Activated T-helper 2 cell treated with anti-CD3 and anti-CD28 coated beads, Interferon-gamma antibody, Interleukin-2, Interleukin-4, amounts not matched to agents 10 μg/mL and 5 μg/mL and 100 μg/mL, durations not matched to agents 14 hours and 24 hours and 36 hours (primary cell): Measurements from ENCODE around the gene PCDHA1. TPM values are rescaled to one million over a fixed set of nuclear protein-coding genes. Genes with fewer than 3 reads are reported as not detected.
"Not testable (repeated sequence)": the region's sequence is repeated elsewhere in the genome, so short reads cannot be mapped to it uniquely, and the experiment has no call there.

Experiments used
- DNase-seq: peaks from one replicate; pipeline ENCODE4 v3.0.0; 2021; ENCODE audit warnings: low spot score
- H3K27ac Mint-ChIP-seq: one replicate; pipeline ENCODE4 v1.8.0; 2021; ENCODE audit warnings: mixed read lengths
- H3K27me3 Mint-ChIP-seq: one replicate; pipeline ENCODE4 v1.8.0; 2021; ENCODE audit warnings: low read depth, mixed read lengths
- H3K36me3 Mint-ChIP-seq: one replicate; pipeline ENCODE4 v1.8.0; 2021; ENCODE audit warnings: low read depth, mixed read lengths
- H3K4me1 Mint-ChIP-seq: one replicate; pipeline ENCODE4 v1.8.0; 2021; ENCODE audit warnings: low read depth, mixed read lengths
- H3K4me3 Mint-ChIP-seq: one replicate; pipeline ENCODE4 v1.8.0; 2021; ENCODE audit warnings: low read depth, mild to moderate bottlenecking, moderate library complexity, mixed read lengths
- H3K9me3 Mint-ChIP-seq: one replicate; pipeline ENCODE4 v1.8.0; 2021; ENCODE audit warnings: mixed read lengths
- intact Hi-C: fragments of 100-400 bp; cut with micrococcal nuclease; formaldehyde crosslinking; loops from one replicate; pipeline ENCODE4 v1.15.1; 2023
- total RNA-seq: library from RNA; stranded (reverse); gene quantifications from 2 replicates; pipeline ENCODE4 v1.2.3, GENCODE V29; 2022

PCDHA1 gene
- total RNA-seq, 1 donor from 2014 or later, result not detected

- H3K27ac Mint-ChIP-seq, H3K4me3 Mint-ChIP-seq, H3K36me3 Mint-ChIP-seq, H3K27me3 Mint-ChIP-seq, DNase-seq, H3K4me1 Mint-ChIP-seq, intact Hi-C loops: not testable (repeated sequence)
- peaks cover 26% of the 10 kb centered on the region for H3K9me3 Mint-ChIP-seq
Observed at GRCh38 chr5:140822969-140823368, 37.0 kb downstream of the PCDHA1 start.

DNA sequence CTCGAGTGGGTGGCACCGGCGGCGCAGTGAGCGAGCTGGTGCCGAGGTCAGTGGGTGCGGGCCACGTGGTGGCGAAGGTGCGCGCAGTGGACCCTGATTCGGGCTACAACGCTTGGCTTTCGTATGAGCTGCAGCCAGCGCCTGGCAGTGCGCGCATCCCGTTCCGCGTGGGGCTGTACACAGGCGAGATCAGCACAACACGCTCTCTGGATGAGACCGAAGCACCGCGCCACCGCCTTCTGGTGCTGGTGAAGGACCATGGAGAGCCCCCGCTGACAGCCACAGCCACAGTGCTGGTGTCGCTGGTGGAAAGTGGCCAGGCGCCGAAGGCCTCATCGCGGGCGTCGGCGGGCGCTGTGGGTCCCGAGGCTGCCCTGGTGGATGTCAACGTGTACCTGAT is 37.5 kb downstream of the PCDHA1 start:
- intact Hi-C loops, result no loop called here
- Mint-ChIP-seq H3K9me3 (peaks cover 30% of the 10 kb centered on the region), H3K4me3 (no peak overlapping the region), H3K36me3 (no peaks in the 10 kb centered on the region), H3K27ac (no peak overlapping the region), H3K27me3 (no peaks in the 10 kb centered on the region), H3K4me1 (no peaks in the 10 kb centered on the region)
- no peak for DNase-seq

DNA sequence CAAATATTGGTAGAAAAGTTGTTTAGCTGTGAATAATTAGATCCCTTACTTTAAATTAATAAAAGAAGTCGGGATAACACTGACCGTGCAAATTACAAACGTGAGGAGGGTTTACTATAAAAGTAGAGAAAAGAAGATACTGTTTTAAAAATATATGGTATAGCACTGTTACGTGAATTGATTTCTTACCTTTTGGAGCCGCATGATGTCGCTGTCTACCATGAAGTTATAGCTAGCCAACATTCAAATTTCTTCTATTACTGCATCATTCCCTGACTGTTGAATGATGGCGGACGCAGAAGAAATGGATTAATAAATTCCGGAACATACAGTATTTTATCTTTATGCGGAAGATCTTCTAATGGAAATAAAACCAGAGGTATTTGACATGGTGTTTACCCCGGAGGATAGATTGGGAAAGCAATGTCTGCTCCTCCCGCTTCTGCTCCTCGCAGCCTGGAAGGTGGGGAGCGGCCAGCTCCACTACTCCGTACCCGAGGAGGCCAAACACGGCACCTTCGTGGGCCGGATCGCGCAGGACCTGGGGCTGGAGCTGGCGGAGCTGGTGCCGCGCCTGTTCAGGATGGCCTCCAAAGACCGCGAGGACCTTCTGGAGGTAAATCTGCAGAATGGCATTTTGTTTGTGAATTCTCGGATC is 41.9 kb downstream of the PCDHA1 start, which contains the start of gene PCDHA6:
TSS of gene PCDHA6 (plus strand) at position 257 of the 658 bp plus-strand sequence. CDS start at position 389, 132 bp downstream.
- H3K27me3 Mint-ChIP-seq, result no peaks in the 10 kb centered on the region
- H3K27ac Mint-ChIP-seq, result no peak within 1 kb of the TSS
- intact Hi-C loops, result no loop called here
- H3K9me3 Mint-ChIP-seq, result peaks cover 38% of the 10 kb centered on the region
- H3K4me1 Mint-ChIP-seq, result no peaks in the 10 kb centered on the region
- no peaks in the 10 kb centered on the region for H3K36me3 Mint-ChIP-seq
- no peak within 1 kb of the TSS for H3K4me3 Mint-ChIP-seq
- no peak for DNase-seq

DNA sequence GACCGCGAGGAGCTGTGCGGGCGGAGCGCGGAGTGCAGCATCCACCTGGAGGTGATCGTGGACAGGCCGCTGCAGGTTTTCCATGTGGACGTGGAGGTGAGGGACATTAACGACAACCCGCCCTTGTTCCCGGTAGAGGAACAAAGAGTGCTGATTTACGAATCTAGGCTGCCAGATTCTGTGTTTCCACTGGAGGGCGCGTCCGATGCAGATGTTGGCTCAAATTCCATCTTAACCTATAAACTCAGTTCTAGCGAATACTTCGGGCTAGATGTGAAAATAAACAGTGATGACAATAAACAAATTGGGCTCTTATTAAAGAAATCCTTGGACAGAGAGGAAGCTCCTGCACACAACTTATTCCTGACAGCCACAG is 42.4 kb downstream of the PCDHA1 start:
- no peak for DNase-seq
- no peaks in the 10 kb centered on the region for H3K36me3 Mint-ChIP-seq
- no peaks in the 10 kb centered on the region for H3K4me1 Mint-ChIP-seq
- H3K4me3 Mint-ChIP-seq, result no peak overlapping the region
- intact Hi-C loops, result no loop called here
- H3K27ac Mint-ChIP-seq, result no peak overlapping the region
- peaks cover 41% of the 10 kb centered on the region for H3K9me3 Mint-ChIP-seq
- no peaks in the 10 kb centered on the region for H3K27me3 Mint-ChIP-seq

GRCh38 chr5:140829511-140830501 is 43.9 kb downstream of the PCDHA1 start:
- H3K4me1 Mint-ChIP-seq, H3K36me3 Mint-ChIP-seq, H3K27me3 Mint-ChIP-seq, DNase-seq, H3K4me3 Mint-ChIP-seq, H3K27ac Mint-ChIP-seq, intact Hi-C loops: not testable (repeated sequence)
- peaks cover 48% of the 10 kb centered on the region for H3K9me3 Mint-ChIP-seq

DNA sequence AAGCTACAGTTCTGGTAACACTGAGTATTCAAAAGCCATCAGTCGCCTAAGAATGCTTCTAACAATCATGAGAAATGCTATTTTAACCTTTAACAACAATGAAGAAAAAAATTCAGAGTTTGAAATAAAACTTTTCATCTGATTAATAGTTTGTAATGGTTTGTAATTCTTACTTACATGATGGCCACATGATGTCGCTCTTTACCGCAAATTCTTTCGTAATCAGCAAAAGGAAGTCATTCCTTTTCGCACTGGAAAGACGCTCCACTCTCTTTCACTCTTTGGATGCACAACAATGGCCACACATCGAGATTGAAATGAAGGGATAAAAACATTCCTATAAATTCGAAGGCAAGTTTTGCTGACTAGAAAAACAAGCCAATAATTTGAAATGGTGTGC is 48.1 kb downstream of the PCDHA1 start, which contains the start of gene PCDHA7:
TSS of gene PCDHA7 (plus strand) at position 277 of the 400 bp plus-strand sequence. CDS start at position 392, 115 bp downstream.
- no peak within 1 kb of the TSS for H3K4me3 Mint-ChIP-seq
- intact Hi-C loops, result no loop called here
- peaks cover 34% of the 10 kb centered on the region for H3K9me3 Mint-ChIP-seq
- H3K27me3 Mint-ChIP-seq, result no peaks in the 10 kb centered on the region
- H3K4me1 Mint-ChIP-seq, result no peaks in the 10 kb centered on the region
- no peaks in the 10 kb centered on the region for H3K36me3 Mint-ChIP-seq
- DNase-seq, result no peak
- H3K27ac Mint-ChIP-seq, result no peak within 1 kb of the TSS

- H3K27ac Mint-ChIP-seq, H3K4me1 Mint-ChIP-seq, intact Hi-C loops, DNase-seq, H3K27me3 Mint-ChIP-seq, H3K4me3 Mint-ChIP-seq, H3K36me3 Mint-ChIP-seq: not testable (repeated sequence)
- peaks cover 32% of the 10 kb centered on the region for H3K9me3 Mint-ChIP-seq
Observed at GRCh38 chr5:140834439-140835008, 48.6 kb downstream of the PCDHA1 start.

DNA sequence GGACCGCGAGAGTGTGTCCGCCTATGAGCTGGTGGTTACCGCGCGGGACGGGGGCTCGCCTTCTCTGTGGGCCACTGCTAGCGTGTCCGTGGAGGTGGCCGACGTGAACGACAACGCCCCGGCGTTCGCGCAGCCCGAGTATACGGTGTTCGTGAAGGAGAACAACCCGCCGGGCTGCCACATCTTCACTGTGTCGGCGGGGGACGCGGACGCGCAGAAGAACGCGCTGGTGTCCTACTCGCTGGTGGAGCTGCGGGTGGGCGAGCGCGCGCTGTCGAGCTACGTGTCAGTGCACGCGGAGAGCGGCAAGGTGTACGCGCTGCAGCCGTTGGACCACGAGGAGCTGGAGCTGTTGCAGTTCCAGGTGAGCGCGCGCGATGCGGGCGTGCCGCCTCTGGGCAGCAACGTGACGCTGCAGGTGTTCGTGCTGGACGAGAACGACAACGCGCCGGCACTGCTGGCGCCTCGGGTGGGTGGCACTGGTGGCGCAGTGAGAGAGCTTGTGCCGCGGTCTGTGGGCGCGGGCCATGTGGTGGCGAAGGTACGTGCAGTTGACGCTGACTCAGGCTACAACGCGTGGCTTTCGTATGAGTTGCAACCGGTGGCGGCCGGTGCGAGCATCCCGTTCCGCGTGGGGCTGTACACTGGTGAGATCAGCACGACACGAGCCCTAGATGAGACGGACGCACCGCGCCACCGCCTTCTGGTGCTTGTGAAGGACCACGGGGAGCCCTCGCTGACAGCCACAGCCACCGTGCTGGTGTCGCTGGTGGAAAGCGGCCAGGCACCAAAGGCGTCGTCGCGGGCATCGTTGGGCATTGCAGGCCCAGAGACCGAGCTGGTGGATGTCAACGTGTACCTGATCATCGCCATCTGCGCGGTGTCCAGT is 49.9 kb downstream of the PCDHA1 start:
- Mint-ChIP-seq H3K36me3 (no peaks in the 10 kb centered on the region), H3K9me3 (peaks cover 35% of the 10 kb centered on the region), H3K4me1 (no peaks in the 10 kb centered on the region), H3K4me3 (no peak overlapping the region), H3K27ac (no peak overlapping the region), H3K27me3 (no peaks in the 10 kb centered on the region)
- intact Hi-C loops, result no loop called here
- no peak for DNase-seq

GRCh38 chr5:140840978-140841962 is 55.3 kb downstream of the PCDHA1 start, which contains the start of gene PCDHA8:
TSS of gene PCDHA8 (plus strand) at chr5:140841187. CDS start at chr5:140841322, 135 bp downstream.
- no peak for DNase-seq
- Mint-ChIP-seq H3K27ac (no peak within 1 kb of the TSS), H3K4me3 (no peak within 1 kb of the TSS), H3K27me3 (no peaks in the 10 kb centered on the region), H3K4me1 (no peaks in the 10 kb centered on the region), H3K9me3 (peaks cover 20% of the 10 kb centered on the region), H3K36me3 (no peaks in the 10 kb centered on the region)
- intact Hi-C loops, result no loop called here

- no peak overlapping the region for H3K4me3 Mint-ChIP-seq
- intact Hi-C loops, result no loop called here
Observed at GRCh38 chr5:140842798-140843733, 57.1 kb downstream of the PCDHA1 start.

More at GRCh38 chr5:140842798-140843733, 57.1 kb downstream of the PCDHA1 start:
- Mint-ChIP-seq H3K9me3 (peaks cover 34% of the 10 kb centered on the region), H3K4me1 (no peaks in the 10 kb centered on the region), H3K27me3 (no peaks in the 10 kb centered on the region), H3K36me3 (no peaks in the 10 kb centered on the region), H3K27ac (no peak overlapping the region)
- DNase-seq, result no peak
